Transverse colon (tissue), 4 donors: Measurements from ENCODE around the gene RTRAF. TPM values are rescaled to one million over a fixed set of nuclear protein-coding genes. Genes with fewer than 3 reads are reported as not detected.

ENCODE experiments used
- DNase-seq: peaks from one replicate; pipeline ENCODE4 v3.0.0-alpha.2; 2019
- H3K27ac ChIP-seq, 4 donors: fragments of 200-600 bp; sonication (generic); 2 replicates each; pipeline ENCODE4 v1.5.1; 2016 to 2018; ENCODE audit warnings: inconsistent platforms in 4 of 4
- H3K27me3 ChIP-seq: fragments of 200-600 bp; sonication (generic); 2 replicates; pipeline ENCODE4 v1.5.1; 2017; ENCODE audit warnings: inconsistent platforms
- H3K36me3 ChIP-seq, 4 donors: fragments of 200-600 bp; sonication (generic); 2 replicates each; pipeline ENCODE4 v1.5.1; 2017 to 2019; ENCODE audit warnings: inconsistent platforms in 4 of 4
- H3K4me1 ChIP-seq, 4 donors: fragments of 200-600 bp; sonication (generic); 2 replicates each; pipeline ENCODE4 v1.5.1; 2017 to 2020; ENCODE audit warnings: inconsistent platforms in 4 of 4
- H3K4me3 ChIP-seq, 4 donors: fragments of 200-600 bp; sonication (generic); 1 replicate in 1 of 4; 2 replicates in 3 of 4; pipeline versions ENCODE4 v1.5.1 to v1.6.1; 2017 to 2019; ENCODE audit warnings: inconsistent platforms in 4 of 4
- H3K9me3 ChIP-seq, 2 donors: fragments of 200-600 bp; sonication (generic); 2 replicates each; pipeline ENCODE4 v1.5.1; 2017 to 2019; ENCODE audit warnings: inconsistent platforms in 2 of 2
- EP300 ChIP-seq: sonication (generic); formaldehyde crosslinking; IDR thresholded peaks from one replicate; pipeline ENCODE4 v1.6.1; 2017; ENCODE audit warnings: antibody characterized with exemption, low read depth
- POLR2A ChIP-seq: fragments of 450-650 bp; IDR thresholded peaks from one replicate; pipeline ENCODE4 v1.6.1; 2016; ENCODE audit warnings: antibody characterized with exemption, mild to moderate bottlenecking, moderate library complexity
- POLR2AphosphoS5 ChIP-seq, 3 donors: sonication (generic); formaldehyde crosslinking; IDR thresholded peaks; one replicate each; pipeline ENCODE4 v1.6.1; 2016; ENCODE audit warnings: antibody characterized with exemption in 3 of 3
- WGBS, 2 donors: methylation state at CpG; one replicate each; pipeline ENCODE4 v1.1.5; 2018; ENCODE audit warnings: low coverage in 1 of 2; 5-methylcytosine and 5-hydroxymethylcytosine counted together
- in situ Hi-C, 4 donors: fragments of 200-750 bp; cut with MboI; loops; one replicate each; pipeline versions ENCODE4 v1.15.0 to v1.15.1; 2017; ENCODE audit warnings: low sequenced_read_pairs in 3 of 4, low pct_ligation_motif_present in 1 of 4, low pct_unique_long_range_greater_than_20kb in 1 of 4
- intact Hi-C: fragments of 100-400 bp; cut with DNase I; formaldehyde crosslinking; loops from one replicate; pipeline ENCODE4 v1.15.1; 2023; ENCODE audit warnings: low total_unique reads
- total RNA-seq, 4 donors: library from RNA; depleted of rRNA; stranded (reverse); fragments of >200 nt; gene quantifications; one replicate each; pipeline ENCODE4 v1.1.0, GENCODE V29; 2016
- TF ChIP-seq, protein P1 (sequence below), 5 experiments: fragments of 200-600 bp in 3 of 5; fragments of 450-650 bp in 2 of 5; sonication (generic) in 3 of 5; IDR thresholded peaks; 1 replicate in 2 of 5; 2 replicates in 3 of 5; pipeline ENCODE4 v1.5.1; 2016 to 2017; ENCODE audit warnings: antibody characterized with exemption in 5 of 5, inconsistent platforms in 3 of 5, mild to moderate bottlenecking in 2 of 5, moderate library complexity in 1 of 5

The RTRAF gene
- 10 to 100 TPM; 28.1 to 92.8 (median 51.5) TPM for total RNA-seq

DNA sequence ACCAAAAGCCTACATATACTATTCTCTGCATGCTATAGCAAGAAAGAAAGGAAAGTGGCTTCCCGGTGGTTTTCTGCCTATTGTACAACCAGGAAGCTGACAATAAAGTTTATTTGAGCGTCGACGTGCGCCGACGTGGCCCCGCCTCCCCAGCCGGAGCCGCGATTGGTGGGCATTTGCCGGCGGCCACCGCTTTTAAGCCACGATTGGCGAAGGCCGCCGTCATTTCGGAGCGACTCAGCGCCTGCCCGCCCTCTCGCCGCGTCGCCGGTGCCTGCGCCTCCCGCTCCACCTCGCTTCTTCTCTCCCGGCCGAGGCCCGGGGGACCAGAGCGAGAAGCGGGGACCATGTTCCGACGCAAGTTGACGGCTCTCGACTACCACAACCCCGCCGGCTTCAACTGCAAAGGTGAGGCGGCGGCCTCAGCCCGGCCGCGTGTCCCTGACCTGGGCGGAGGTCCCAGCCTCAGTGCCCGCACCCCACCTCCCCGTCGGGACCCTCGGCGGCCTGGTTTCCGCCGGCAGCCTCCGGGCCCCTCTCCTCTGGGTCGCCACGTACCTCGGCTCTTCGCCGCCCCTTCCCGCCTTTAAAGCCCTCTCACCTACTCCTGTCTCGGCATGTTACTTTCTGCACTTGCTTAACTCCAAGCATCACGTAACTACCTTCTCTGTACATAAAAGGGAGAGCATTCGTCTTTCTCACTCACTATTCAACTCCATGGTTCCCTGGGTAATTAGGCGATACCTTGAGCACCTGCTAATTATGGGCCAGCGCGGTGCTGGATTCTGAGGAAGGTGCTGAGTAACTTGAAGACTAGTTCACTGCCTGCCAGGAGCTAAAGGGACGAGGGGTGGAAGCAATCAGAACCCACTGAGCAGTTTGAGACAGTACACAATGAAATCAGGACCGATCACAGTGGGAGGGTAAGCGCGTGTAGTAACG is at the start of gene RTRAF:
Gene RTRAF, plus strand, starts transcription at position 254 of the 942 bp plus-strand sequence. Its CDS starts 94 bp downstream, at position 348.
- peak; percentile 91 for TF ChIP-seq POLR2A
- TF ChIP-seq POLR2AphosphoS5 (IDR thresholded peaks at IDR 0.05): peak; percentile 95 to 96 (median 95)
- TF ChIP-seq, protein P1, sequence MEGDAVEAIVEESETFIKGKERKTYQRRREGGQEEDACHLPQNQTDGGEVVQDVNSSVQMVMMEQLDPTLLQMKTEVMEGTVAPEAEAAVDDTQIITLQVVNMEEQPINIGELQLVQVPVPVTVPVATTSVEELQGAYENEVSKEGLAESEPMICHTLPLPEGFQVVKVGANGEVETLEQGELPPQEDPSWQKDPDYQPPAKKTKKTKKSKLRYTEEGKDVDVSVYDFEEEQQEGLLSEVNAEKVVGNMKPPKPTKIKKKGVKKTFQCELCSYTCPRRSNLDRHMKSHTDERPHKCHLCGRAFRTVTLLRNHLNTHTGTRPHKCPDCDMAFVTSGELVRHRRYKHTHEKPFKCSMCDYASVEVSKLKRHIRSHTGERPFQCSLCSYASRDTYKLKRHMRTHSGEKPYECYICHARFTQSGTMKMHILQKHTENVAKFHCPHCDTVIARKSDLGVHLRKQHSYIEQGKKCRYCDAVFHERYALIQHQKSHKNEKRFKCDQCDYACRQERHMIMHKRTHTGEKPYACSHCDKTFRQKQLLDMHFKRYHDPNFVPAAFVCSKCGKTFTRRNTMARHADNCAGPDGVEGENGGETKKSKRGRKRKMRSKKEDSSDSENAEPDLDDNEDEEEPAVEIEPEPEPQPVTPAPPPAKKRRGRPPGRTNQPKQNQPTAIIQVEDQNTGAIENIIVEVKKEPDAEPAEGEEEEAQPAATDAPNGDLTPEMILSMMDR (IDR thresholded peaks at IDR 0.05): no peak
- in situ Hi-C loops: loop anchor here (5.0 to 25.0 kb wide), 6 partner anchors 143 to 702 kb away; partner anchors contain the start of gene PTGDR (in 1 of the 4)
- DNase-seq: peak; percentile 96
- H3K27me3 ChIP-seq: no peaks in the 10 kb centered on the region
- peaks cover 8 to 20% (median 13%) of the 10 kb centered on the region in 4 donors for H3K4me1 ChIP-seq
- WGBS, 2 donors: 1 to 2% methylated on average over 8 to 70 of the region's 72 CpGs
- no peaks in the 10 kb centered on the region for H3K9me3 ChIP-seq
- H3K27ac ChIP-seq: peak within 1 kb of the TSS; percentile 90 to 94 (median 94)
- H3K4me3 ChIP-seq: peak within 1 kb of the TSS; percentile 87 to 97 (median 90)
- H3K36me3 ChIP-seq: peaks cover 0 to 26% (median 11%) of the 10 kb centered on the region in 4 donors
- intact Hi-C loops: no loop called here

DNA sequence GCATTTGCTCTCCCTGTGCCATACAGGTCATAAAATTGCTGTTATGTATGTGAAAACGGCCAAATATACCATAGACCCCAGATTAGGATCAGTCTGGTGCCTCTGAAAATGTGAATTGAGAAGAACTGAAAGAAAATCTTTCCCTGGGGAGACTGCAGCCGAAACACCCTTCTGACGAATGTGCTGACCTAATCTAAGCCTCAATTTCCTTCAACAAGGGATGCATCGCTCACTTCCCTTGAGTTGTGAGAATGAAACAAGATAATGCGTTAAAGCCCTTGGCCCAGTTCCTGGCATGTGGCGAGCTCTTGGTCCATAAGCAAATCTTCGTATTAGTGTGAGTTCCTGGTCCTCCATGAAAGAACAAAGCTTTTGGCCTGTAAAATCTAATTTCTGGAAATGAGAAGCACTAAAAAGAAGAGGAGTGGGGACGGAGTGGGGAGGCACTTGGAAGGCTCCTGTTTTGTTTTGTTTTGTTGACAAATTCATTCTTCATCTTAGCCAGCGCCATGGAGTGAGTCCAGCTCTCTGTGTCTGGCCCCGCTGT is 49.5 kb upstream of the RTRAF start:
- DNase-seq: no peak
- WGBS, 2 donors: 80 to 100% methylated on average over 3 to 10 of the region's 10 CpGs

DNA sequence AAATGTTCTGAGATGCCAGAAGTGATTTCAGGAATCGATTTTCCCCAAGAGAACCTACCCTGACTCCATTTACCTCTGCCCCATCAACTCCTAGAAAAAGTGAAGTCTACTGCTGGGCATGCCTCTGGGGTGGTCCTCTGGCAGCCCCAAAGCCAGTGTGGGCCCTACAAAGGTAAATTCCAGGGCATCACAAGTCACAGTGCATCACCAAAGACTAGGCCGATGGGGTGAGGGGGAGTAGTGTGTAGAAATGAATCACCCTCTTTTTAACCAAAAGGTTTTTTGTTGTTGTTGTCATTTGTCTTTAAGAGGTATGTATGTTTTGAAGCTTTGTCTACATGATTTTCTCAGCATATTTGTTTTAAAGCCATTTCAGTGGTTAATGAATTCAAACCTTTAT is 46.4 kb upstream of the RTRAF start:
- Histone ChIP-seq H3K27me3 (no peaks in the 10 kb centered on the region), H3K36me3 (no peaks in the 10 kb centered on the region), H3K9me3 (no peaks in the 10 kb centered on the region), H3K27ac (no peak overlapping the region), H3K4me1 (no peaks in the 10 kb centered on the region), H3K4me3 (no peak overlapping the region)
- TF ChIP-seq EP300: no peak
- no peak for TF ChIP-seq POLR2A
- TF ChIP-seq POLR2AphosphoS5 (IDR thresholded peaks at IDR 0.05): no peak
- TF ChIP-seq, protein P1 (IDR thresholded peaks at IDR 0.05): no peak
- intact Hi-C loops: no loop called here
- no peak for DNase-seq
- WGBS, 2 donors: 87 to 90% methylated on average over 1 to 2 of the region's 2 CpGs
- in situ Hi-C loops: no loop called here

More for the DNA sequence above, 49.5 kb upstream of the RTRAF start:
- peak overlapping the region in 1 of 4 donors; percentile 53 for H3K27ac ChIP-seq
- no peak overlapping the region for H3K4me3 ChIP-seq
- in situ Hi-C loops: no loop called here
- TF ChIP-seq EP300: no peak
- intact Hi-C loops: no loop called here
- no peaks in the 10 kb centered on the region for H3K36me3 ChIP-seq
- H3K27me3 ChIP-seq: no peaks in the 10 kb centered on the region
- H3K4me1 ChIP-seq: no peaks in the 10 kb centered on the region
- no peaks in the 10 kb centered on the region for H3K9me3 ChIP-seq

DNA sequence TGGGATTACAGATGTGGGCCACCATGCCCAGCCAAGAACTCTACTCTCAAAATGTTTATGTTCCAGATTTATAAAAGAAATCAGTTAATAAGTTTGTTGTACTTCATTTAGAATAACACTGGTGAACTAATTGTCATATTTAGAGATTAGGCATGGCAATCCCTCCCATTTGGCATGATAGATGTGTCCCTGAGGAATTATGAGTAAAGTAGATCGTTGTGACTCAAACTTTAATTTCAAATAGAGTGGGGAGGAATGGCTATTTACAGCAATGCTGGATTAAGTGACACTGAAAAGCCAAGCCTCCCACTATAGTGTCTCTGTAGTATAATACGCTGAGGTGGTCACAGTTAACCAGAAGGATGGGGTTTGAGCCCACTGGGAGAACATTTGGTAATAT is 39.3 kb upstream of the RTRAF start:
- intact Hi-C loops (no loop called here), in situ Hi-C loops (loop anchor here (25.0 kb wide), 3 partner anchors 138 to 663 kb away; partner anchors contain the start of gene FRMD6 (in 1 of the 4))
- 73% methylated on average over 2 of the region's 2 CpGs; no CpG with 5 or more reads in 1 of the 2 donors for WGBS, 2 donors
- TF ChIP-seq, protein P1 (IDR thresholded peaks at IDR 0.05): no peak
- TF ChIP-seq POLR2A (no peak), POLR2AphosphoS5 (IDR thresholded peaks at IDR 0.05) (no peak), EP300 (no peak)
- Histone ChIP-seq H3K36me3 (no peaks in the 10 kb centered on the region), H3K9me3 (no peaks in the 10 kb centered on the region), H3K27ac (no peak overlapping the region), H3K27me3 (no peaks in the 10 kb centered on the region), H3K4me1 (no peaks in the 10 kb centered on the region), H3K4me3 (no peak overlapping the region)
- no peak for DNase-seq
